HEK293 (cell line): ENCODE results near the gene SKOR1.

Experiments
- BCL6B ChIP-seq: fragments of 450-650 bp; formaldehyde crosslinking; IDR thresholded peaks from 2 replicates; pipeline ENCODE4 v1.5.1; 2017; ENCODE audit warnings: missing biosample characterization, missing genetic modification characterization
- CTCF ChIP-seq: fragments of 450-650 bp; formaldehyde crosslinking; IDR thresholded peaks from 2 replicates; pipeline ENCODE4 v1.5.1; 2016; ENCODE audit warnings: missing biosample characterization, missing genetic modification characterization
- KLF7 ChIP-seq: fragments of 450-650 bp; formaldehyde crosslinking; IDR thresholded peaks from 2 replicates; pipeline ENCODE4 v1.5.1; 2016; ENCODE audit warnings: missing biosample characterization, missing genetic modification characterization, borderline replicate concordance
- PRDM4 ChIP-seq: fragments of 450-650 bp; formaldehyde crosslinking; IDR thresholded peaks from 2 replicates; pipeline ENCODE4 v1.5.1; 2017; ENCODE audit warnings: missing biosample characterization, missing genetic modification characterization
- SALL2 ChIP-seq: fragments of 450-650 bp; formaldehyde crosslinking; IDR thresholded peaks from 2 replicates; pipeline ENCODE4 v1.5.0; 2017; ENCODE audit warnings: missing biosample characterization, mild to moderate bottlenecking, missing genetic modification characterization, borderline replicate concordance
- ZBTB48 ChIP-seq: fragments of 450-650 bp; formaldehyde crosslinking; IDR thresholded peaks from 2 replicates; pipeline ENCODE4 v1.5.1; 2016; ENCODE audit warnings: missing biosample characterization, missing genetic modification characterization
- ZBTB49 ChIP-seq: fragments of 450-650 bp; formaldehyde crosslinking; IDR thresholded peaks from 2 replicates; pipeline ENCODE4 v1.5.1; 2016; ENCODE audit warnings: missing biosample characterization, missing genetic modification characterization, low read depth
- ZBTB6 ChIP-seq: fragments of 450-650 bp; formaldehyde crosslinking; IDR thresholded peaks from 2 replicates; pipeline ENCODE4 v1.5.1; 2017; ENCODE audit warnings: missing biosample characterization, missing genetic modification characterization
- ZNF133 ChIP-seq: fragments of 450-650 bp; formaldehyde crosslinking; IDR thresholded peaks from 2 replicates; pipeline ENCODE4 v1.5.1; 2016; ENCODE audit warnings: missing biosample characterization, missing genetic modification characterization
- ZNF138 ChIP-seq: fragments of 450-650 bp; formaldehyde crosslinking; IDR thresholded peaks from 2 replicates; pipeline ENCODE4 v1.5.1; 2016; ENCODE audit warnings: missing biosample characterization, missing genetic modification characterization, borderline replicate concordance
- ZNF19 ChIP-seq: fragments of 450-650 bp; formaldehyde crosslinking; IDR thresholded peaks from 2 replicates; pipeline ENCODE4; 2016; ENCODE audit warnings: missing biosample characterization, missing genetic modification characterization, low read depth
- ZNF324 ChIP-seq: fragments of 450-650 bp; formaldehyde crosslinking; IDR thresholded peaks from 2 replicates; pipeline ENCODE4 v1.5.1; 2016; ENCODE audit warnings: missing biosample characterization, missing genetic modification characterization
- ZNF341 ChIP-seq: fragments of 450-650 bp; formaldehyde crosslinking; IDR thresholded peaks from 2 replicates; pipeline ENCODE4; 2016; ENCODE audit warnings: low read depth, missing biosample characterization, missing genetic modification characterization
- ZNF362 ChIP-seq: fragments of 450-650 bp; formaldehyde crosslinking; IDR thresholded peaks from 2 replicates; pipeline ENCODE4 v1.5.1; 2016; ENCODE audit warnings: missing biosample characterization, missing genetic modification characterization
- ZNF449 ChIP-seq: fragments of 450-650 bp; formaldehyde crosslinking; IDR thresholded peaks from 2 replicates; pipeline ENCODE4 v1.5.1; 2017; ENCODE audit warnings: missing biosample characterization, mild to moderate bottlenecking, missing genetic modification characterization, moderate library complexity
- ZNF488 ChIP-seq: fragments of 450-650 bp; formaldehyde crosslinking; IDR thresholded peaks from 2 replicates; pipeline ENCODE4 v1.5.1; 2016; ENCODE audit warnings: missing biosample characterization, missing genetic modification characterization
- ZNF514 ChIP-seq: fragments of 450-650 bp; formaldehyde crosslinking; IDR thresholded peaks from 2 replicates; pipeline ENCODE4 v1.5.1; 2016; ENCODE audit warnings: missing biosample characterization, missing genetic modification characterization
- ZNF555 ChIP-seq: fragments of 450-650 bp; formaldehyde crosslinking; conservative IDR thresholded peaks from 2 replicates; pipeline ENCODE4 v1.5.1; 2017; ENCODE audit warnings: missing biosample characterization, mild to moderate bottlenecking, missing genetic modification characterization, inconsistent platforms
- ZNF704 ChIP-seq: fragments of 450-650 bp; formaldehyde crosslinking; IDR thresholded peaks from 2 replicates; pipeline ENCODE4 v1.5.1; 2016; ENCODE audit warnings: missing biosample characterization, missing genetic modification characterization

The SKOR1 gene

GRCh38 chr15:67792250-67792942 is 32.9 kb upstream of the SKOR1 start (continued):
- TF ChIP-seq CTCF (no peak), ZNF488 (tag by site-specific recombination) (peak; percentile 96), ZNF133 (tag by site-specific recombination) (no peak), ZNF449 (tag by site-specific recombination) (peak; percentile 84), ZNF555 (tag by site-specific recombination) (no peak), ZBTB48 (tag by site-specific recombination) (peak; percentile 95), ZNF514 (tag by site-specific recombination) (no peak), BCL6B (tag by site-specific recombination) (peak; percentile 85), ZNF341 (peak; percentile 60), ZNF324 (tag by site-specific recombination) (peak; percentile 98), SALL2 (peak; percentile 72; the same call in 1 of the 2 replicates), ZNF362 (tag by site-specific recombination) (peak; percentile 89), ZNF19 (0 out of 2 replicates have a peak, but pooled peaks have one; percentile 65), PRDM4 (tag by site-specific recombination) (peak; percentile 95), ZNF704 (tag by site-specific recombination) (no peak), ZBTB49 (tag by site-specific recombination) (no peak), KLF7 (tag by site-specific recombination) (peak; percentile 77; the same call in 1 of the 2 replicates), ZBTB6 (peak; percentile 52; the same call in 1 of the 2 replicates), ZNF138 (tag by site-specific recombination) (no peak)
